ENCODE data around the gene RUSF1. TPM values are rescaled to one million over a fixed set of nuclear protein-coding genes. Genes with fewer than 3 reads are reported as not detected.

Gene RUSF1
- total and polyA plus RNA-seq, 4 donors = 15.3 to 71.7 (median 56.5) TPM

GRCh38 chr16:31522071-31522470 lies 13.9 kb upstream of the RUSF1 start:
- no peak for ATAC-seq (ENCODE audit: low FRiP score)
- H3K27me3 ChIP-seq (ENCODE audit: control insufficient read depth in 1 of 2, insufficient read depth in 2 of 2, low read length in 1 of 2) = no peaks in the 10 kb centered on the region
- intact Hi-C loops (cut with DNase I) = no loop called here
- no peaks in the 10 kb centered on the region for H3K9me3 ChIP-seq (ENCODE audit: control insufficient read depth, low read length)
- no peaks in the 10 kb centered on the region for H3K4me1 ChIP-seq (ENCODE audit: control insufficient read depth in 1 of 2, insufficient read depth in 2 of 2, low read length in 2 of 2)
- no peak overlapping the region for H3K27ac ChIP-seq (ENCODE audit: low read depth in 1 of 2, low read length in 2 of 2)
- H3K36me3 ChIP-seq (ENCODE audit: control insufficient read depth in 1 of 2, insufficient read depth in 2 of 2, low read length in 1 of 2) = no peaks in the 10 kb centered on the region
- no peak for DNase-seq
- H3K4me3 ChIP-seq (ENCODE audit: low read length in 2 of 2) = no peak overlapping the region
- 90 to 91% methylated on average over 6 of the region's 6 CpGs for WGBS, 2 donors

- H3K36me3 ChIP-seq (ENCODE audit: control insufficient read depth in 1 of 2, insufficient read depth in 2 of 2, low read length in 1 of 2) = no peaks in the 10 kb centered on the region
- intact Hi-C loops (cut with DNase I) = no loop called here
- no peaks in the 10 kb centered on the region for H3K9me3 ChIP-seq (ENCODE audit: control insufficient read depth, low read length)
- H3K27me3 ChIP-seq (ENCODE audit: control insufficient read depth in 1 of 2, insufficient read depth in 2 of 2, low read length in 1 of 2) = no peaks in the 10 kb centered on the region
- 81 to 96% methylated on average over 3 of the region's 3 CpGs for WGBS, 2 donors
- no peaks in the 10 kb centered on the region for H3K4me1 ChIP-seq (ENCODE audit: control insufficient read depth in 1 of 2, insufficient read depth in 2 of 2, low read length in 2 of 2)
- no peak overlapping the region for H3K27ac ChIP-seq (ENCODE audit: low read depth in 1 of 2, low read length in 2 of 2)
- no peak for DNase-seq
- H3K4me3 ChIP-seq (ENCODE audit: low read length in 2 of 2) = no peak overlapping the region
- ATAC-seq (ENCODE audit: low FRiP score) = no peak
Observed at GRCh38 chr16:31521368-31521767, 13.2 kb upstream of the RUSF1 start.

- intact Hi-C loops (cut with DNase I) = no loop called here
- Histone ChIP-seq H3K9me3 (ENCODE audit: control insufficient read depth, low read length) (no peaks in the 10 kb centered on the region), H3K27ac (ENCODE audit: low read depth in 1 of 2, low read length in 2 of 2) (no peak overlapping the region), H3K27me3 (ENCODE audit: control insufficient read depth in 1 of 2, insufficient read depth in 2 of 2, low read length in 1 of 2) (no peaks in the 10 kb centered on the region), H3K36me3 (ENCODE audit: control insufficient read depth in 1 of 2, insufficient read depth in 2 of 2, low read length in 1 of 2) (no peaks in the 10 kb centered on the region), H3K4me1 (ENCODE audit: control insufficient read depth in 1 of 2, insufficient read depth in 2 of 2, low read length in 2 of 2) (no peaks in the 10 kb centered on the region), H3K4me3 (ENCODE audit: low read length in 2 of 2) (no peak overlapping the region)
- no peak for DNase-seq
- no peak for ATAC-seq (ENCODE audit: low FRiP score)
- WGBS, 2 donors = 82 to 85% methylated on average over 2 of the region's 2 CpGs
Observed at GRCh38 chr16:31519759-31520431, 11.7 kb upstream of the RUSF1 start.

- no peak overlapping the region for H3K27ac ChIP-seq (ENCODE audit: low read depth in 1 of 2, low read length in 2 of 2)
- H3K36me3 ChIP-seq (ENCODE audit: control insufficient read depth in 1 of 2, insufficient read depth in 2 of 2, low read length in 1 of 2) = no peaks in the 10 kb centered on the region
- H3K4me3 ChIP-seq (ENCODE audit: low read length in 2 of 2) = no peak overlapping the region
- 71 to 76% methylated on average over 4 of the region's 4 CpGs for WGBS, 2 donors
- intact Hi-C loops (cut with DNase I) = no loop called here
- no peaks in the 10 kb centered on the region for H3K9me3 ChIP-seq (ENCODE audit: control insufficient read depth, low read length)
- no peaks in the 10 kb centered on the region for H3K4me1 ChIP-seq (ENCODE audit: control insufficient read depth in 1 of 2, insufficient read depth in 2 of 2, low read length in 2 of 2)
- no peak for DNase-seq
- ATAC-seq (ENCODE audit: low FRiP score) = no peak
- no peaks in the 10 kb centered on the region for H3K27me3 ChIP-seq (ENCODE audit: control insufficient read depth in 1 of 2, insufficient read depth in 2 of 2, low read length in 1 of 2)
Observed at GRCh38 chr16:31517800-31518402, 9.7 kb upstream of the RUSF1 start.

DNA sequence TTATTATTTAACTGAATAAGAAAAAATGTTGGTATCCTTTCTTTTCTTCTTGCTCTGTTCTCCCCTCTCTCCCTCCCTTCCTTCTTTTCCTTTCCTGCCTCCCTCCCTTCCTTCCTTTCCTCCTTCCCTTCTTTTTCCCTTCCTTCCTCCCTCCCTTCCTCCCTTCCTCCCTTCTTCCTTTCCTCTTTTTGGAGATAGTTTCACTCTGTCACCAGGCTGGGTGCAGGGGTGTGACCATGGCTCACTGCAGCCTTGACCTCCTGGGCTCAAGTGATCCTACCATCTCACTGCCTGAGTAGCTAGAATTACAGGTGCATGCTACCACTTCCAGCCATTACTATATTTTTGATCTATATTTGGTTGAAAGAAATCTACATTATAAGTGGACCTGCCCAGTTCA lies 5.7 kb upstream of the RUSF1 start:
- no peak for ATAC-seq (ENCODE audit: low FRiP score)
- H3K4me1 ChIP-seq (ENCODE audit: control insufficient read depth in 1 of 2, insufficient read depth in 2 of 2, low read length in 2 of 2) = no peaks in the 10 kb centered on the region
- intact Hi-C loops (cut with DNase I) = no loop called here
- DNase-seq = no peak
- H3K4me3 ChIP-seq (ENCODE audit: low read length in 2 of 2) = no peak overlapping the region
- no peaks in the 10 kb centered on the region for H3K36me3 ChIP-seq (ENCODE audit: control insufficient read depth in 1 of 2, insufficient read depth in 2 of 2, low read length in 1 of 2)
- no peaks in the 10 kb centered on the region for H3K27me3 ChIP-seq (ENCODE audit: control insufficient read depth in 1 of 2, insufficient read depth in 2 of 2, low read length in 1 of 2)
- no peak overlapping the region for H3K27ac ChIP-seq (ENCODE audit: low read depth in 1 of 2, low read length in 2 of 2)
- no peaks in the 10 kb centered on the region for H3K9me3 ChIP-seq (ENCODE audit: control insufficient read depth, low read length)

DNA sequence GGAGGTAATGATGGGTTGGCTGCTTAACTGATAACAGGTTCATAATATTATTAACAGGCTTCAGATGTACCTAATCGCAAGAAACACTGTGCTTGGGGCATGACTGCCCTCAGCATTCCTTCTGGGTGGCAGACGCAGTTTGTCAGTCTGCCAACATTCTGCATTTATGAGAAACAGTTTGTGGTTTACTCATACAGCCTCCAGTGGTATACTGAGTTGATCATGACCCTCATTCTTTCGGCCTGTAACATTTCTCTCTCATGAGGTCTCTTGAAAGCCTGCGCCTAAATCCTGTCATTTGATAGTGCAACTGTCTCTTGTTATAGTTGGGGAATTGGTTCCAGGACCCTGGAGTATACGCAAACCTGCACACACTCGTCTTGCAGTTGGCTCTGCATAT lies 4.9 kb upstream of the RUSF1 start:
- Histone ChIP-seq H3K4me1 (ENCODE audit: control insufficient read depth in 1 of 2, insufficient read depth in 2 of 2, low read length in 2 of 2) (no peaks in the 10 kb centered on the region), H3K27ac (ENCODE audit: low read depth in 1 of 2, low read length in 2 of 2) (no peak overlapping the region), H3K27me3 (ENCODE audit: control insufficient read depth in 1 of 2, insufficient read depth in 2 of 2, low read length in 1 of 2) (no peaks in the 10 kb centered on the region), H3K4me3 (ENCODE audit: low read length in 2 of 2) (no peak overlapping the region), H3K36me3 (ENCODE audit: control insufficient read depth in 1 of 2, insufficient read depth in 2 of 2, low read length in 1 of 2) (no peaks in the 10 kb centered on the region), H3K9me3 (ENCODE audit: control insufficient read depth, low read length) (no peaks in the 10 kb centered on the region)
- DNase-seq = no peak
- WGBS, 2 donors = 70 to 78% methylated on average over 6 of the region's 6 CpGs
- intact Hi-C loops (cut with DNase I) = no loop called here
- no peak for ATAC-seq (ENCODE audit: low FRiP score)

- no peaks in the 10 kb centered on the region for H3K27me3 ChIP-seq (ENCODE audit: control insufficient read depth in 1 of 2, insufficient read depth in 2 of 2, low read length in 1 of 2)
- DNase-seq (no peak), ATAC-seq (ENCODE audit: low FRiP score) (no peak)
- H3K4me1 ChIP-seq (ENCODE audit: control insufficient read depth in 1 of 2, insufficient read depth in 2 of 2, low read length in 2 of 2) = no peaks in the 10 kb centered on the region
- H3K4me3 ChIP-seq (ENCODE audit: low read length in 2 of 2) = peak overlapping the region; percentile 54 to 83
- no peaks in the 10 kb centered on the region for H3K9me3 ChIP-seq (ENCODE audit: control insufficient read depth, low read length)
- intact Hi-C loops (cut with DNase I) = no loop called here
- 9 to 11% methylated on average over 6 of the region's 6 CpGs for WGBS, 2 donors
- no peaks in the 10 kb centered on the region for H3K36me3 ChIP-seq (ENCODE audit: control insufficient read depth in 1 of 2, insufficient read depth in 2 of 2, low read length in 1 of 2)
- peak overlapping the region; percentile 49 to 89 for H3K27ac ChIP-seq (ENCODE audit: low read depth in 1 of 2, low read length in 2 of 2)
Observed at GRCh38 chr16:31508706-31509195, 560 bp upstream of the RUSF1 start.

GRCh38 chr16:31507617-31507928 lies 618 bp downstream of the RUSF1 start:
- Histone ChIP-seq H3K27ac (ENCODE audit: low read depth in 1 of 2, low read length in 2 of 2) (peak overlapping the region; percentile 53 to 66), H3K4me1 (ENCODE audit: control insufficient read depth in 1 of 2, insufficient read depth in 2 of 2, low read length in 2 of 2) (no peaks in the 10 kb centered on the region), H3K27me3 (ENCODE audit: control insufficient read depth in 1 of 2, insufficient read depth in 2 of 2, low read length in 1 of 2) (no peaks in the 10 kb centered on the region), H3K4me3 (ENCODE audit: low read length in 2 of 2) (peak overlapping the region; percentile 52 to 83), H3K36me3 (ENCODE audit: control insufficient read depth in 1 of 2, insufficient read depth in 2 of 2, low read length in 1 of 2) (no peaks in the 10 kb centered on the region), H3K9me3 (ENCODE audit: control insufficient read depth, low read length) (no peaks in the 10 kb centered on the region)
- intact Hi-C loops (cut with DNase I) = no loop called here
- ATAC-seq (ENCODE audit: low FRiP score) (peak; percentile 10), DNase-seq (no peak)
- WGBS, 2 donors = 0 to 1% methylated on average over 12 of the region's 12 CpGs

DNA sequence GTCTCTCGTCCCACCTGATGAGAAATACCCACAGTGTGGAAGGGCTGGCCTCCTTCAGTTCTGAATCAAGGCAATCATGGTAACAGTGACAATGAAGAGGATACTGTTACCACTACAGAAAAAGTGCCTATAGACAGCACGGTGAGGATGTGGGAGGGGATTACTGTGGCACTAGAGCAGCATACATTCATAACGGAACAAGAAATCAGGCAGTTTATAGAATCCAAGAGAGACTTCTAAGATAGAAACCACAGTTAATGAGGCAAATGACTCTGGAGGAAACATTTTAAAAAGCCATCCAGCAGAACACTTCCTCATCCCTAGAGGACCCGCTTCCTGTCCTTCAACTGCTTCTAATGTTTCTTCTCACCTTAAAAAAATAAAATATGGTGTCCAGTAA lies 2.7 kb downstream of the RUSF1 start:
- DNase-seq (no peak), ATAC-seq (ENCODE audit: low FRiP score) (no peak)
- Histone ChIP-seq H3K36me3 (ENCODE audit: control insufficient read depth in 1 of 2, insufficient read depth in 2 of 2, low read length in 1 of 2) (no peaks in the 10 kb centered on the region), H3K27ac (ENCODE audit: low read depth in 1 of 2, low read length in 2 of 2) (no peak overlapping the region), H3K4me3 (ENCODE audit: low read length in 2 of 2) (no peak overlapping the region), H3K27me3 (ENCODE audit: control insufficient read depth in 1 of 2, insufficient read depth in 2 of 2, low read length in 1 of 2) (no peaks in the 10 kb centered on the region), H3K4me1 (ENCODE audit: control insufficient read depth in 1 of 2, insufficient read depth in 2 of 2, low read length in 2 of 2) (no peaks in the 10 kb centered on the region), H3K9me3 (ENCODE audit: control insufficient read depth, low read length) (no peaks in the 10 kb centered on the region)
- WGBS, 2 donors = 73 to 75% methylated on average over 4 of the region's 4 CpGs
- intact Hi-C loops (cut with DNase I) = no loop called here
